PC-9 (cell line): ENCODE measurements around the gene PRAMEF20.

Experiments used
- EZH2 ChIP-seq: fragments of 200-600 bp; sonication (generic); IDR thresholded peaks from 2 replicates; pipeline ENCODE4 v1.8.0; 2017; ENCODE audit warnings: antibody characterized with exemption, low read depth
- TF ChIP-seq, protein P1 (sequence below): fragments of 200-600 bp; sonication (generic); conservative IDR thresholded peaks from 2 replicates; pipeline ENCODE4 v1.6.1; 2017; ENCODE audit warnings: mixed run types, antibody characterized with exemption, mild to moderate bottlenecking, moderate library complexity

DNA sequence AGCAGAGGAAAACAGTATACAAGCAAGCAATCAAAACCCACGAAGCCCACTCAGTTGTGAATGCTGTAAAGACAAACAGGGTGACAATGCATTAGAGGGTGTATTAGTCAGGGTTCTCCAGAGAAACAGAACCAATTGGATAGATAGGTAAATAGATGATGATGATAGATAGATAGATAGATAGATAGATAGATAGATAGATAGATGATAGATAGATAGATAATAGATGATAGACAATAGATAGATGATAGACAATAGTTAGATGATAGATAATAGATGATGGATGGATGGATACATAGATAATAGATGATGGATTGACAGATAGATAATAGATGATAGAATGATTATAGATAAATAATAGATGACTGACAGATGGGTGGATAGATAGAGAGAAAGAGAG, 55.3 kb downstream of the PRAMEF20 start:
- TF ChIP-seq, protein P1, sequence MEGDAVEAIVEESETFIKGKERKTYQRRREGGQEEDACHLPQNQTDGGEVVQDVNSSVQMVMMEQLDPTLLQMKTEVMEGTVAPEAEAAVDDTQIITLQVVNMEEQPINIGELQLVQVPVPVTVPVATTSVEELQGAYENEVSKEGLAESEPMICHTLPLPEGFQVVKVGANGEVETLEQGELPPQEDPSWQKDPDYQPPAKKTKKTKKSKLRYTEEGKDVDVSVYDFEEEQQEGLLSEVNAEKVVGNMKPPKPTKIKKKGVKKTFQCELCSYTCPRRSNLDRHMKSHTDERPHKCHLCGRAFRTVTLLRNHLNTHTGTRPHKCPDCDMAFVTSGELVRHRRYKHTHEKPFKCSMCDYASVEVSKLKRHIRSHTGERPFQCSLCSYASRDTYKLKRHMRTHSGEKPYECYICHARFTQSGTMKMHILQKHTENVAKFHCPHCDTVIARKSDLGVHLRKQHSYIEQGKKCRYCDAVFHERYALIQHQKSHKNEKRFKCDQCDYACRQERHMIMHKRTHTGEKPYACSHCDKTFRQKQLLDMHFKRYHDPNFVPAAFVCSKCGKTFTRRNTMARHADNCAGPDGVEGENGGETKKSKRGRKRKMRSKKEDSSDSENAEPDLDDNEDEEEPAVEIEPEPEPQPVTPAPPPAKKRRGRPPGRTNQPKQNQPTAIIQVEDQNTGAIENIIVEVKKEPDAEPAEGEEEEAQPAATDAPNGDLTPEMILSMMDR, result no peak
- no peak for TF ChIP-seq EZH2
